GM13976 (cell line): ENCODE results near the gene TMEM178A.
A peak's percentile ranks its signal among the peaks of the same experiment; 100 is the strongest.

Experiments used
- DNase-seq: peaks from one replicate; pipeline ENCODE4 v3.0.0; 2012; ENCODE audit warnings: low spot score
- CTCF ChIP-seq: IDR thresholded peaks from 2 replicates; pipeline ENCODE4 v1.5.1; 2012; ENCODE audit warnings: borderline replicate concordance, mild to moderate bottlenecking; ENCODE audit not compliant: insufficient read depth; ENCODE audit errors: extremely low read depth, missing control alignments, control extremely low read depth
- in situ Hi-C: fragments of 300-500 bp; cut with MboI; formaldehyde crosslinking; loops from one replicate; pipeline ENCODE4 v1.12.0; 2022; ENCODE audit warnings: low sequenced_read_pairs, mixed read lengths, inconsistent platforms; ENCODE audit not compliant: unreplicated experiment

The TMEM178A gene

GRCh38 chr2:39663187-39663930 lies 2.4 kb upstream of the TMEM178A start:
- in situ Hi-C loops: no loop called here
- DNase-seq: no peak

GRCh38 chr2:39664232-39664887 lies 1.4 kb upstream of the TMEM178A start:
- in situ Hi-C loops: no loop called here
- no peak for TF ChIP-seq CTCF
- DNase-seq: no peak

More at GRCh38 chr2:39663187-39663930, 2.4 kb upstream of the TMEM178A start:
- no peak for TF ChIP-seq CTCF

- no peak for TF ChIP-seq CTCF
- in situ Hi-C loops: no loop called here
- DNase-seq: peak; percentile 15
Measured at GRCh38 chr2:39664888-39665591, 677 bp upstream of the TMEM178A start.

DNA sequence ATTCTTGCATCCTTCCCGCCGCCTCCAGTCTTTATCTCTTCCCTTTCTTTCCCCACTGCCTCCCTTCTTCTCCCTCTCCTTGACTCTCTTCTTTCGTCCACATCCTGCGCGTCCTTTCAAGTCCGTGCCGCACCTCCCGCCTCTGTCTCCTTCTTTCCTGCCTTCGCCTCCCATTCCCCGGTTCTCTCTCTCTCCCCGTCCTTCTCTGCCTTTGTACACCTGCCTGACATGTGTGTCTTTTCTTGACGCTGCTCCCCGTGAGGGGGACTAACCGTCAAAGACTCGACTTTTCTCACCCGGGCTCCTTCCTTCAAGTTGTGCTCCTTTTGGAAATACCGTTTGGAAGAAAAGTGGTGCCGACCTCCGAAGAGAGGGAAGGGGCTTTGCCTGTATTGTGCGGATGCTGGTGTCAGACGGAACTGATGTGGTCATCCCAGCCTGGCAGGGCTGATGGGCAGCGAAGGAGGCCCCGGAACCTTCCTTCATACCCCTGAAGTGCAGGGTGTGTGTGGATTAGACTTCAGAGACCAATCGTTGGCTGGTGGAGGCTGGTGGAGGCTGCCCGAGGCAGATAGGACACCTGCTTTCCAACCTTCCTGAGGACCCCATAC lies 879 bp downstream of the TMEM178A start:
- in situ Hi-C loops: no loop called here
- DNase-seq: peak; percentile 27
- no peak for TF ChIP-seq CTCF

DNA sequence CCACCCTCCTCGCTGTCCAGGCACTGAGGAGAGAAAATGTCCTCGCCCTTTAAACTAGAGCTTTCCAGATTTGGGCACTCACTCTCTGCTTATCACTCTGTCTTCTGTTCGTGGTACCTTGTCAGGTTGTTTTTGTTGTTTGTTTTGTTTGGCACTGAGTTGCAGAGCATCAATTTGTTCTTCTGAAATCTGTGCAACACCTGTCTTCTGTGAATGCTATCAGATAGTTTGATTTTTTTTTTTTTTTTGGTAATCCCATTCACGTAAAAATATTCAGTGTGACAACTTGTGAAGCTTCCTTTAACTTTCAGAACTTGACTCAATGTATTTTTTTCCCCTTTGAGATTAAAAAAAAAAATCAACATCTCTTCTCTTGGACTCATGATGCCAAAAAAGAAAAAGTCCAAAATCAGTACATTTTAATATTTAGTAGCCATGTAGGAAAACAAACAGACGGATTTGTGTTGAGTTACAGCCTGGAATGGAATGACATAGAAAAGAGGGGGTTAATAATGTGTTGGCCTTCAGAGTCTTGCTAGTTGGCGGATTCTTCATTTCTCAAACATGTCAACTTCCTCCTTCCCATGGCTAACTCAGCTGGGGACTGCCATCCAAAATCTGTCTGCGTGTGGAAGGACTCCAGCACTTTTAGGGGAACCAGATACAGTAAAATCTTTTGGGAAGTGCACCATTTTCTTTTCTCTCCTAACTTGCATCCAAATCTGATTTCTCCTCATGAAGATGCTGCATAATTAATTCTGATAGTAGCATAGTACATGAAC lies 1.6 kb downstream of the TMEM178A start:
- no peak for DNase-seq
- in situ Hi-C loops: no loop called here
- TF ChIP-seq CTCF: no peak

GRCh38 chr2:39667886-39668276 lies 2.2 kb downstream of the TMEM178A start:
- in situ Hi-C loops: no loop called here
- no peak for TF ChIP-seq CTCF
- DNase-seq: no peak
